Dermis microvascular lymphatic vessel endothelial cell (primary cell): Measurements from ENCODE around the gene ELMO2. TPM values are rescaled to one million over a fixed set of nuclear protein-coding genes. Genes with fewer than 3 reads are reported as not detected.

Source experiments
- DNase-seq, 2 donors: peaks; one replicate each; pipeline versions ENCODE4 v3.0.0 to v3.0.0-alpha.2; 2010; ENCODE audit warnings: low read depth in 2 of 2
- total RNA-seq: library from RNA; depleted of rRNA; stranded (reverse); fragments of >200 nt; gene quantifications from 2 replicates; pipeline ENCODE4 v1.2.1, GENCODE V29; 2014

The ELMO2 gene
- total RNA-seq, 1 donor from 2014 or later: 16.9 TPM

DNA sequence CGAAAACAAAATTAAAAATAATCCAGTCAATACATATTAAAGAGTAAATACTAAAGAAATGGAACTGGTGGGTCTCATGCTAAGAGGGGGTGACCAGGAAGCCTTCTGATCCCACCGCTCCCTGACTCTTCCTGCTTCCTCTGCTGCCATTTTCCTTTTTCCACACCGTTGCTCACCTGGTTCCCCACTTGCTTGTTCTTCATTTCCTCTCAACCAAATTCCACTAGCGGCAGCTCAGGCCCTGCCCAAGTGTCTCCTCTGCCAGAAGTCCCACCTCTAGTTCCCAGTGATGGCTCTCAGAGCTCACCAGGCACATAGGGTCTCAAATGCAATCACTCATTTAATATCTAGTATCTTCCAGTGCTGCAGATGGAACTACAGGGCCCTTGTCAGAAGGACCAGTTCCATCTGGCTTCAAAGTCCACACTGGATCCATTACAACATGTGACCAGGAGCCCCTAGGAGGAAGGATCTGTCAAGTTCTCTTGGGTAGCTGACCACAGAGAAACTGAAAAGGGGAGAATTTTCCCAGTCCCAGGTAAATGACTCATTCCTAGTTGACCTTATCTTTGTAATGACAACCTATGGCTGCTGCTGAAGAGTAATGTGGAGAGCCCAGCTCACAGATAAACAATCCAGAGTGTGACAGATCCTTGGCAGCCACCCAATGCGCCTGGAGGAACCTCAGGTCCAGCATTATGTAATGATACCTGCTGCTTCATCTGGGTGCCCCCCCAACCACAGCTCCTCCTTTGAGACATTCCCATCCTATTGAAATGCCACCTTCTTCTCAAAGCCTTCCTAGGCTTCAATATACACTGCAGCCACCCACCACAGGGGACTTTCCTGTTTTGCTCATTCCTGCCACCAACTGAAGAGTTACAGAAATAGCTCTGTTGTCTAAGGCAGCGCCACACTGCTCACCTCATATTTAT, 38.2 kb downstream of the ELMO2 start:
- peak in 1 of 2 donors; percentile 32 for DNase-seq

DNA sequence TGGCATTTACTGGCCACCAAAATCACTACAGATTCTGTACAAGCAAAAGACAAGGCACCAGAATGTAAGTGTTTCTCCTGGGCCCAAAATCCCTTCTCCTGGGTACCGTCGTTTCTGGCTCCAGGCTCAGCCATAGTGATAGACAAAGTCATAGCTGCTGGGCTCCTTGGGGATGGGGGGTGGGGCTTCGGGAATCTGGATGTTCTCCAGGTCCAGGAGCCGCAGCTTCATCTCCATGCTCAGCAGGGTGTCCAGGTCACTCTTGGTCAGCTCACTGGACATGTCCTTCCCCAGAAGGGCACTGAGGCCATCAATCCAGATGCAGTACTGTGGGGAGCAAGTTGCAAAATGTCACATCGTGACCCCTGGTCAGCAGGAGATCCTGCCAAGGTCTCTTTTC, 39.2 kb downstream of the ELMO2 start:
- no peak for DNase-seq

DNA sequence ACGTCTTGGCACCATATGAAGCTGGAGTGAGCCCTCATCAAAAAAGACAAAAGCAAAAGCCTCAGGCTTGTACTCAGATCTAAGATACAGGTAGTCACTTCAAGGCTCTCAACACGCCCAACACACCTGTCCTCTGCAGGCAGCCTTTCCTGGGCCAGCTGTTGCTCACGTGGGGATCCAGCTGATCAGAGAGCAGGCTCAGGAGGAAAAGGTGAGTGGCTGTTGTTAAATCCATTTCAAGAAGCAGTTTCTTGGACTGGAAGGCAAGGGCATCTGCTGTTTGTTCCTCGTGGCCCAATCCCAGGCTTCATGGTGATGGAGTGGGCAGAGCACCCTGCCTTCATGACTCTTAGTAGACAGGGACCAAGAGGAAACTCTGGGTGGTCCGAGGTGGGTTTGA, 39.6 kb downstream of the ELMO2 start:
- DNase-seq: no peak

DNA sequence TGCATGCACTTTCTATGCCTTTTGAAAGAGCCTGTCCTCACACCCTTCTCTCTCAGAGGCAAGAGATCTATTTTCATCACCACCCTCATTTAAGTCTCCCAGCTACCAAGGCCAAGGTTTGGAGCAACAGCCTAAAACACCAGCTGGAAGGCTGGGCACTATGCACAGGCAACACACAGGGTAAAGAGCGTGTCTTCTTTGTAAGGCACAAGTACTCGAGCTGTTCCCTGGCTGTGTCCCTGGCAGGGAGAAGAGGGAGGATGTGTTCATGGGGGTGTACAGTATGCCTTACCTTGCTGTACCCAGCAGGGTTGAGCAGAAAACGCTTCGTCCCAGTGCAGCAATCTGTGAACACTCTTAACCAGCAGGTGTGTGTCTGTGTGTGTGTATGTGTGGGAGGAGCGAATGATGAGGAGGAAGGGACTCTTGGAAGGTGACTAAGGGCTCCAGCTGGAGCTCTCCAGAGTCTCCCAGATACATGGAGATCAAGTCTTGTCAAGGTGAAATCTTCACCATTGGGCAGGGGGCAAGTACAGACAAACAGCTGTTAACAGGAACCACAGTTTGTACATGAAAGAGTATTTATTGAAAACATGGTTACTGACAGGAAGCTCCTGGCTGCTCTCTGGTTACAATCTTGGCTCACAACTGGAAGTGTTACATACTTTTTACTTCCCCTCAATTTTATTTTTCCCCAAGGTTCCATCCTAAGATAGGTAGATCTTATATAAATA, 40.8 kb downstream of the ELMO2 start:
- no peak for DNase-seq

DNA sequence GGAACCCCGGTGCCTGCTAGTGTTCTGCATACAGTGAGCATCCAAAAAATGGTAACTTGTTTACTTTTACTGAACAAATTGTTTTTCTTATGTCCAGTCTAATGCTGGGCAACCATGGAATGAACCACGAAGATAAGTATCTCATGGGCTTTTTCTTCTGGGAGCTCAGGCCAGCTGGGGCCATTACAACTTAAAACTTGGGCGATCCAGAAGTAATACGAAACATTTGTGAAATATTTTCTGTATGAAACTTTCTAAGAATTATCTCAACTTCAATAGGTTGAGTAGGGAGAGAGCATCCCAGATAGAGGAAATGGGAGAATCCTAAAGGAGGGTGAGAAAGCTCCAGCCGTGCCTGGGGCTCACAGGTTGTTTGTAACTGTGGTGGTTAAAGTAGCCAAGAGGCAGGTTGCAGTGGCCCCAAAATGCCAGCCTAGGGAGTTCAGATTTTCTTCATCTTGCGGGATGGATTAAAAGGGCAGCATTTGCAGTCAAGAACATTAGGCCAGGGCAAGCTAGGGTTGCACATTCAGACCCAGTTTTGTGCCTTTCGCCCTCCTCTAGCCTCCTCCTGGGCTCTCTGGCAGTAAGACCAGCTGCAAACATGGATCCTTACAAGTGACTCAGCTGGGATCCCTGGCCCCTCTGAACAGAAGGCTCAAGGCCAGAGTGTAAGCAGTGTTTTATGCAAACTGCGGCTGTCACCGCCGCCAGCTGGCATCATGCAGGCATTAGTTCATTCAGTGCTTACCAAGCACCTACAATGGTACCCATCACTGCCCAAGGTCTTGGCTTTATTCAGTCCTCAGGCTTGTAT, 41.5 kb downstream of the ELMO2 start:
- no peak for DNase-seq

DNA sequence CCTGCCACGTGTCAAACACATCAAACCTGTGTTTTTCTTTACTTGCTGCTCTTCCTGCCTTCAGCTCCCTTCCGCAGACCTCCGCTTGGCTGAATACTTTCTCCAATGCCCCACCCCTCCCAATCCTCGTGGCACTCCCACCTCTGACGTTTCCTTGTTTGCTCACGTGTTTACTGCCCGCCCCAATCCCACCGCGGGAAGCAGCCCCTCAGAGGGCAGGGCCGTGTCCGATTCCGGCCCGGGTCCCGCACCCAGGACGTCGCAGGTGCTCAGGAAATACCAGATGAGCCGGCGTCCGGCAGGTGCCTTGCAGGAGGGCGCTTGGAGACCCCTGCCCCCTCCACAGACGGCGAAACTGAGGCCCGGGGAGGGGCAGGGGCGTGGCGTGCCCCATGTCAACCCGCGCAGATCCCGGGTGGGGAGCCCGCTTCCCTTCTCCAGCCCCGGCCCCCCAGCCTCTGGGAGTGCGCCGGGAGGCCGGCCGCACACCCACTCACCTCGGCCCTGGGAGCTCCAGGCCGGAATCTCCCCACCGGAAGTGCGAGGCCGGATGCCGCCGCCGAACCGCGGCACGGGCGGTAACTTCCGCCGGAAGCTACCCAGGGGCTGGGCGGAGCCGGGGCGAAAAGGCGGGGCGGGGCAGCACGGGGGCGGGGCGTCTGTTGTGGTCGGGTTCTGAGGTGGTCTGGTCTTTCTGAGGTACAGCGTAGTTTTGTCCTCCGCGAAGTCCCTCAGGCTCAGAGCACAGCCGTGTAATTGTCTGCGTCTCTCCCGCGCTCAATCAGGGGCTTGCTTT, 42.3 kb downstream of the ELMO2 start:
- peak; percentile 85 to 95 for DNase-seq

DNA sequence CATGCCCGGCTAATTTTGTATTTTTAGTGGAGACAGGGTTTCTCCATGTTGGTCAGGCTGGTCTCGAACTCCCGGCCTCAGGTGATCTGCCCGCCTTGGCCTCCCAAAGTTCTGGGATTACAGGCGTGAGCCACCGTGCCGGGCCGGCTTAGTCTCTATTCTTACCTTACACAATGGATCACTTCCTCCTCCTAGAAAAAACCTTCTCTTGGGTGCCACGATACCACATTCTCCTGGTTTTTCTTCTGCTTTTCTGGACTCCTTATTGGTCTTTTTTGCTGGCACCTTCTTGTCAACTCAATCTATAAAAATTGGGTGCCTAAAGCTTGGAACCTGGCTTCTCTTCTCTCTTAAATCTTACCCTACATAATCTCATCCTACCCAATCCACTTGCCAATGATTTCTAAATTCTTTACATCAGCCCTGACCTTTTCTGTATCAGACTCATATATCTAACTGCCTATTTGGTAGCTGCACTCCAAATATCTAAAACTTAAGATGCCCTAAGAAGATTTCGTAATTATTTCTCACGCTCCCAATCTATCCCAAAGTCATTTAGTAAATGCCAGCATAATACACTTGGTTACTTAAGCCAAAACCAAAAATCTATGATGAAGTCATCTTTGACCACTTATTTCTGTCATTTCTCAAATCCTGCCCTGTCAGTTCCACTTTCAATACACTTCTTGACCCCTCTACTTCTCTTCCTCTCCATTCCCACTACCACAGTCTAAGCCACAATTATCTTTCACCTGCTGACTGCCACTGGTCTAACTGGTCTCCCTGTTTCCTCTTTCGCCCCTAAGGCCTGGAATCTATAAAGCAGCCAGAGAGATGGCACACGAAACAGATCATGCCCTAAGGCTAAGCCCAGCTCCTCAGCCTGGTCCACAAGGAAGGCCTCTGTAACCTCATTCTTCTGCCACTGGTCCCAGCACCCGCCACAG, 43.2 kb downstream of the ELMO2 start:
- no peak for DNase-seq

DNA sequence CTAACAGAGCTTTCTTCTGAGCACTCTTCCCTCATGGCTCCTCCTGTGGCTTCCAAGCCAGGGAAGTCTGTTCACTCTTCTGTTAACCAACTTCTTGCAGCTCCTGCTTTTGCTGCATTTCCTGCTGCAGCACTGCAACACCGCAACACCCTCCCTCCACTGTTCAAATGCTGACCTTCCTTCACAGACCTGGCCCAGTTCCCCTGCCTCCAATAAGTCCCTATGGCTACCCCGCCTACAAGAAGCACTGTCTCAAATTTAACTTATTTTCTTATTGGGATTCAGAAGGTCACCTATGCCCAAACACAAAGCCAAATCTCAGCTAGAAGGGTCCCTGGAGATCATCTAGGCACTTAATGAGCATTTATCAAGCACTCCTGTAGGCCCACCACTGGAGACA, 44.6 kb downstream of the ELMO2 start:
- no peak for DNase-seq

DNA sequence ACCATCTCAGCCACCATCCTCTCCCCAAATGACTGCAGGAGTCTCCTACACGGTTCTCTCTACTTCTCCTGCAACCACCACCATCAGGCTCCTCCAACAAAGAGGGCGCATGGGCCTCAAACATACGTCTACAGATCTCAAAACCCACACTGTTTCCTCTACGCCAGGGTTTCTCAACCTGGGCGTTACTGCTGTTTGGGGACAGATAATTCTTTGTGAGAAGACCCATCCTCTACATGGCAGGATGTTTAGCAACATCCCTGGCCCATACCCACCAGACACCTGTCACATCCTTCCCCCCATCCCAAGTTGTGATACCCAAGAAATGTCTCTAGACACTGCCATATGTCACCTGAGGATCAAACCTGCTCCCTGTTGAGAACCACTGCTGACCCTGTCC, 45.0 kb downstream of the ELMO2 start:
- no peak for DNase-seq

DNA sequence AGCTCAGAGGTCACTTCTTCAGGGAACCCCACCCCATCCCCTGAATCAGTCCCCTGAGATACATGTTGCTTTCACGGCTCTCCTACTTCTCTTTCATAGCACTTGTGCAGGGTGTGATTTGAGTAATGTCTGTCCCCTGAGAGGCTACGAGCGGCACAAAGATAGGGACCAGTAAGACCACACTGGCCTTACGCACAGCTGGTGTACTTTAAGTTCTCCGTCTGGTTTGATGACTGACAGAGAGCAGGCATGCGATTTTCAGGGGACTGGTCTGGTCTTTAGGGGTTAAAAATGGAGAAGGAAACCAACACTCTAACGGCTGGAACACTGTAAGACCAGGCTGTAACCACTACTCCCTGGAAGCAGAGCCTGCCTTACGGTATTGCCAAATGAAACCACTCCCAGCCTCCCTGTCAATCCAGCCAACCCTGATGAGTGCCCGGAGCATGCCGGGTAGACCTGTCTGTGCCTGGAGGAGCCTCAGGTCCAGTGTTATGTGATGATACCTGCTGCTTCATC, 47.1 kb downstream of the ELMO2 start:
- no peak for DNase-seq

DNA sequence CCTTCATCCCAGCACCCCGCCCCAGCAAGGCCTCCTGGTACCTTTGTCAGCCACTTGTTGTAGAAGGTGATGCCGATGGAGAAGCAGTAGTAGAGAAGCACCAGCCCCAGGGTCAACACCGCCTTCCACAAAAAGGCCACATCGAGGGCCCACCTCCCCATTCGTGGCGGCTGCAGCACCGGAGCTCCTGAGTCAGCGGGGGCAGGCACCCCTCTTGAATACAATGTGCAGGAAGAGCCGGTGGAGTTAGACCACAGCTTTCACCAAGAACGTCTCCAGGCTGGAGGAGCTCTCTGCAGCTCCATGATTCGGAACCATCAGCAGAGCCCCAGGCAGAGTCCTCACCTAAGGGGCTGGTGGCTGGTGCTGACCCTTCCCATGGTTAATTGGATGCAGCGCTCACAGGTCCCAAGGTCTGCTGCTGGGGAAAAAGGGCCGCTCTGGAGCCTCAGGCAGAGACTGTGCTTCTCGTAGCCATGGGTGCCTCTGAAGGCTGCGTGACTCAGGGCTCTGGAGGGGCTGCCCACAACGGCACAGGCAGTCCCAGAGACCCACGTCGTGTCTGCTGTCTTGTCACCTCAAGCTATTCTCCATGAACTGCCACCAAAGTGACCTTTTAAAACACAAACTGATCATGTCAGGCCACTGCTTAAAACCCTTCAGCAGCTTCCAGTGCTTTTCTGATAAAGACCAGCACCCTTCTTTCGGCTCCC, 47.9 kb downstream of the ELMO2 start:
- DNase-seq: no peak

DNA sequence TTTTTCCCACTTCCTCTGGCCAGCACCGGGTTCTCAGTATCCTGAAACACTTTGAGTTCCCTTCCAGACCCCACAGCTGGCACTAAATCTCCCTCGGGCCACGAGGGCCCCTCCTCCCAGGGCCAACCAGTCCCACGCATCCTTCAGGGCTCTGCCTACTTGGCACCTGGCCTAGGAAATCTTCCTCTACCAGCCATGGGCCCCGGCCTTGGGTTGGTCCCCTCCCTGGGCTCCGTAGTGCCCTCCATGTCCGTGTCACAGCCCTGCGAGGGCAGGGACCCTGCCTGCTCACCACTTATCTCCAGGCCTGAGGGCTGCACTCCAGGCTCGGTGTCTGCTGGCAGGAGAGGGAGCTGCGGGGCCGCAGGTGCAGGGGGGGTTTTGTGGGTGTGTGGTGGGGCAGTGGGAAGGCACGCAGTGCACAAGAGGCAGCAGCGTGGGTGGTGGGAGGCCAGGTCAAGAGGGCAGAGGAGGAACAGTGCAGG, 49.3 kb downstream of the ELMO2 start:
- DNase-seq: peak in 1 of 2 donors; percentile 12

DNA sequence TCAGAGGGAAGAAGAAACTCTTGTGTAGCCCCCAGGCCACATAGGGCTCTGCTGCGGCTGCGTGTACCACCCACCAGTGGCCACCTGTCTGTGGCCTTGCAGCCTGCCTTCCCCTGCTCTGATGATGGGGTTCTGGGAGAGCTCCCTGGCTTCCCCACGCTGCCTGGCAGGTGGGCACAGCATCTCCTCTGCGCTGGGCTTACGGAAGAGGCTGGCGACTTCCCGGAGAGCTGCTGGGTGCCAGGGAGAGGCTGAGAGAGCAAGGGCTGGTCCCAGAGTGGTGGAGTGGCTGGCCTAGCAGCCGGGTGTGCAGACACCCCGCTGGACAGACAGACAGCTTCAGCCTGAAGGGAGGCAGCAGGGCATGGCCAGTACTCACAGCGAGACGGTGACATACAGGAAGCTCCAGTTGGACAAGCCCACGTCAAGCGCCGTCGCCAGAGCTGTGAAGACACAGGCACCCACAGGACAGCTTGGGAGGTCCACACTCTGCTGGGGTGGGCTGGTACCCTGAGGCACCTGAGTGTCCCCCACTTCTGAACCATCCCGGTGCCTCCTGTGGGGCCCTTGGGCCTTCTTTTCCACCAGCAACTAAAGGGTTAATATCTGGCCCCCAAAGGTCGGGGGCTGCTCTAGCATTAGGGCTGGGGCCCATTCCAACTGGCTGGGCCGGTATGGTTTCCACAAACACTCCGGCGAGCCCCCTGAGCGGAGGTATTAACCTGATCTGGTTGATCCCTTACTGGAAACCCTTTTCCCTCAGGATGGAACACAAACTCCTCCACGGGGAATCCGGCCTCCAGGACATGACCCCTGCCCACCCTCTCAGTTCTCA, 50.0 kb downstream of the ELMO2 start:
- no peak for DNase-seq

DNA sequence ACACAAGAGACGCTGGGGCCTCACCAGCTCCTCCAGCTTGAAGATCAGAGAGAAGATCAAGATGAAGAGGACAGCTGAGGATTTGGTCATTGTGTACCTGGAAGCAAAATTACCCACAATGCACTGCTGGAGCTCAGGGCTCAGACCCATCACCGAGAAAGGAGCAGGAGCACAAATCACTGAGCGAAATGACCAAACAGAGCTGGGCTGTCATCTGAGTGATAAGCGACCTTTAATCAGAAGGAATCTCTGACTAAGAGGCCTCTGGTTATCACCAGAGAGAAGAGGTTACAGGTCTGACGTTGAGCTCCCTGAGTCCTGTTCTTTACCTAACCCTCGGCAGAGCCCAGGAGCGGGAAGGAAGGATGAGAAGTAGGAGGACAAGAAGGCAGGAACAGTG, 50.6 kb downstream of the ELMO2 start:
- DNase-seq: no peak

DNA sequence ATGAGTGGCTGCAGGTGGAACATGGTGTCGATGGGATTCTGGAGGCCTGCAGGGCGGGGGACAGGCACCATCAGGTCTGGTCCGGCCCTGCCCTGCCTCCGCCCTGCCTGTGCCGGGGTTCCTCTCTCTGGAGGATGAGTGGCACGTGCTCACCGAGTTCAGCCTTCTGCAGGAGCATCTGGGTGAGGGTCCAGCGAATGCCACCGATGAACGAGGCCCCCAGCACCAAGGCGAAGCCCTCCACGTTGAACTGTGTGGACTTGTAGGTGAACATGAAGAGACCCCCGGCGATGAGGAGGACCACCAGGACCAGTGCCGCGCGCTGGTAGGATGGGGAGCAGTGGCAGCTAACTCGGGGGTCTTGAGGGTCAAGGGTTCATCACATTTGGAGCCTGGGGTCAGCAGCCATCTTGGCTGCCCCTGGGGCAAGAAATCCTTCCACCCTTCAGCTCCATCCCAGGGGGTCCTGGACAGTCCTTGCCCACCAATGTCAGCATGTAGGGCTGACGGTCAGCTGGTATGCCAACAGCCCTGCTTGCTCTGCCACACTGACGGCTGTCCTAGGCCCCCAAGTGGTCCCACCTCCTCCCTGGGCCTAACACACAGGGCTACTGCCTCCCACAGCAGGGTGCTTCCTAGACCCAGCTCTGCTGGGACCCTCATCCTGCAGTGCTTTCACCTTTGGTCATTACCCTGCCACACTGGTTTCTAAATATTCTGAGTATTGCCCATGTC, 51.3 kb downstream of the ELMO2 start:
- no peak for DNase-seq

DNA sequence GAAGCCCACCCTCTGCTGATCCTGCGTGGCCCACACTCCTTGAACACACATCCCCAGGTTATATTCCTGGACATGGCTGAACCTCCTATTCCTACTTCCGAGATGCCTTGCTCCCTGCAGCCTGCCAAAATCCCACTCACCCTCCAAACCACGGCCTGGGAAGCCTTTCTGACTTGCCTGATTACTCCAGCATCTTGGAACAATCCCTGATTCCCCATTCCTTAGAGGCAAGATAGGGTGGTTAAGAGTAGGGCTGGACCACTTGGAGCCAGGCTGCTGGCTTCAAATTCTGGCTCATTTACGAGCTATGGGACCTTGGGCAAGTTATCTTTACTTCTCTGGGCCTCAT, 52.2 kb downstream of the ELMO2 start:
- DNase-seq: no peak

DNA sequence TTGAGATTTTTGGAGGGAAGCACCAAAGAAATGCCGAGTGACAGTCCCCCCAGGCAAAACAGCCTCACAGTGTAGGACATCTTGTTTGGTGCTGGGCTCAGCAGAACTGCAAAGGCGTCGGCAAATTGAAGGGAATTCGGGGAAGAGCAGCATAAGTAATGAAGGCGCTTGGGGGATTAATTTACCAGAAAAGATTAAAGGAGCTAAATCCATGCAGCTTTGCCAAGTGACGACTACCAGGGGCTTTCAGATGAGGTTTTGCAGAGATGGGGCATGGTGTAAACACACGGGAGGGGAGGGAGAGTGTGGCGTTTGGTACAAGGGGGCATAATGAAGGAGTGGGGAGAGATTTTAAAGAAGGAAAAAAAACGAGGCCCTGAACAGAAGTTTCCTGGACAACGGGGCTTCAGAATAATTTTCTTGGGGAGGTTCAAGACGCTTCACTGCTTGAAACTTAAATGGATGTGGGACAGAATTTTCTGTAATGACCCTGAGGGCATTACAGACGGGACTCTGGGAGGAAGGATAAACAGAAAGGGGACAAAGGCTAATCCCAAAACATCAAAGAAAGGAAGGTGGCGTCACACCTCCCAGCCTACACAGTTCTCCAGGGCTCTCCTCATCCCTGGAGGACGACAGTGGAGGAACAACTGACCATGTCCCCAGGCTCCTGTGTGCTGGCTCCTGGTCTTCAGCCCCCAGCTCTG, 52.8 kb downstream of the ELMO2 start:
- DNase-seq: no peak
